KOPT-K1 (cell line): Measurements from ENCODE around the gene C1orf35.

Source experiments
- H3K27ac ChIP-seq: fragments of 200-600 bp; sonication (generic); 2 replicates; pipeline ENCODE4 v1.5.1; 2016; ENCODE audit warnings: antibody characterized with exemption, mild to moderate bottlenecking, low read depth, low read length; ENCODE audit not compliant: poor library complexity, severe bottlenecking
- H3K36me3 ChIP-seq: fragments of 200-600 bp; sonication (generic); 2 replicates; pipeline ENCODE4 v1.5.1; 2017; ENCODE audit warnings: antibody characterized with exemption, mild to moderate bottlenecking, low read length, moderate library complexity; ENCODE audit not compliant: insufficient read depth
- H3K9me3 ChIP-seq: fragments of 200-600 bp; sonication (generic); 2 replicates; pipeline ENCODE4 v1.5.1; 2017; ENCODE audit warnings: antibody characterized with exemption, low read length, mild to moderate bottlenecking; ENCODE audit not compliant: insufficient read depth, poor library complexity, severe bottlenecking

C1orf35 gene

DNA sequence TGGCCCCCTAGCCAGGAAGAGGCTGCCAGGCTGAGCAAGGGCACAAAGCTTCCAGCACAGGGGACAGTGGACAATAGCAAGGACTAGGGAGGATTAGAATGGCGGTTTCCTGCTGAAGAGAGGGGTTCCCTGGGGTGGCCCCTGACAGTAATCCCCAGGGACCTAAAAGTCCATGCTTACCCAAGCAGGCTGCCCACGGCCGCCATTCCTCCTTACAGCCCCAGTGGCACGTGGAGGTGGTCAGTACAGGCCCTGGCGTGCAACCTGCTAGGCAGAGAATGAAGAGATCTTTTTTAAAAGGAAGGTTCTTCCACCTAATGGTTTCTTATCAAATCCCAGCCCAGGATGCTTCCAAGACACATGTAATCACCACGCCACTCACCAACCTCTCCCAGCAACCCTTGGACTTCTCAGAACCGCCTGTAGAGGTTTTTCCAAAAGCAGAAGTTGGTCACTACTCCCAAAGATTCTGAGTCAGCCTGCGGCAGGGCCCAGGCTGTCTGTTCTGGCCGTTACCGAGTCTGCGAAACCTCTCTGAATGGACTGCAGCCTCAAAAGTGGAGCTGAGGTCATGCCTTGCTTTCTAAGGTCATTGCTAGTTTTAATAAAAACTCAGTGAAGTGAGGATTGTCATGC, 5.0 kb upstream of the C1orf35 start:
- peak overlapping the region; percentile 69 for H3K27ac ChIP-seq
- peaks cover 23% of the 10 kb centered on the region for H3K36me3 ChIP-seq
- no peaks in the 10 kb centered on the region for H3K9me3 ChIP-seq

DNA sequence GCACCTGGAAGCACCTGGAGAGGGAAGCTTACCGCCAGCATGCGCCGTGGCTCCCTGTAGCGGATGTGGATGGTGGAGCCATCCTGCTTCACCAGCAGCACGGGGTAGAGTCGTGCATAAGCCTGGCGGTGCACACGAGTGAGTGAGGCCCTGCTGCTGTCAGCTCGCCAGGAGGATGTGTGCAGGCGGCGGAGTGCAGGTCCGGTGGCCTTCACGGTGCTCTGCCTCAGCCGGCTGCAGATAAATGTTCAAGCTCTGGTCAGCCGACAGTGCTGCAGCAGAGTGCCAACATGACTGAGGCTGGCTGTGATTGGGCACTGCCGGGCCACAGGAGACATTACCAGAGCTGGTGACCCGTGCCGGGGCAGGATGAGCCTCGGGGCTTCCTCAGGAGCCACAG, 4.5 kb upstream of the C1orf35 start:
- peaks cover 23% of the 10 kb centered on the region for H3K36me3 ChIP-seq

DNA sequence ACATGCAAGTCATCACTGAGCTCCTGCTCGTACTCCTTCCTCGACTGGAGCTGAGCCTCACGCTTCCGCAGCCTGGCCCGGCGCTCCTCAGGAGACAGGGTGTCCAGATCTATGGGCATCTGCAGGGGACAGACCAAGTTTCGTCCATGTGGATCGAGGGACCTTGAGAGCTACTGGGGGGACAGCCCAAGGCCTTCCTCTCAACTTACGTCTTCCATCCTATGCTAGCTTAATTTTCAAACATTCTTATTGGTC, 3.6 kb upstream of the C1orf35 start:
- Histone ChIP-seq H3K36me3 (peaks cover 23% of the 10 kb centered on the region), H3K27ac (no peak overlapping the region), H3K9me3 (no peaks in the 10 kb centered on the region)

More for the DNA sequence above, 4.5 kb upstream of the C1orf35 start:
- Histone ChIP-seq H3K27ac (no peak overlapping the region), H3K9me3 (no peaks in the 10 kb centered on the region)

DNA sequence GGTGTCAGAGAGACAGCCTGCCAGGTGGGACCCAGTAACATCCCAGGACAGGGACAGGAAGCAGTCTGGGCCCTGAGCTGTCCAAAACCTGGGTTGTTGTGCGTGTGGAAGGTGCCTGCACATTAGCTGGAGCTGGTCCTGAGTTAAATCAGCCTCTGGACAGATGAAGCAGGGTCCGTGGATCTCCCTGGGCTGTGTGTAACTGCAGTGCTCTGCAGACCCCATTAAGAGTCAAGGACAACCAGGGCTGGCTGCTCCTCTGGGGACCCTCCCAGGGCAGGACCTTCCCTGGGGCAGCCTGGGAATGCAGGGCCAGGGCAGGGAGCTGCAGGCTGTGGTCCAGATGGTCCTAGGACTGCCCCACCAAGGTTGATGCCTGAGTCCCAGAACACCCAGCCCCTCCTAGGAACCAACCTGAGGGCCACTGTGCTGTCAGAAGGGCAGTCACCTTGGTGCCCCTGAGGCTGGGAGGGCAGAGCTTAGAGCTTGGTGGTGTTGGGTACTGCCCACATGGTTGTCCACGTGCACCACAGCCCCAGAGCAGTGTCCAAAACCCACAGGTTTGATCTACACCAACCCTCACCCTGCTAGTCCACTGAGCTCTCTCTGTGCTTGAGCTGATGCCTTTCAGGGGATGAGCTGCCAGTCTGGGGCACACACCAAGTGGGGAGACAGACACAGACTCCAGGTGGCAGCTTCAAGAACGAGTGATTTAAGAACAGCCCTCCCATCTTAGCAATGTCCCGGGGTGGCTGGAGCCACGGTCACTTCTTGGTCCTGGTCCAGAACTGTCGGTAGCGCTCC, 3.1 kb upstream of the C1orf35 start:
- Histone ChIP-seq H3K27ac (no peak overlapping the region), H3K9me3 (no peaks in the 10 kb centered on the region), H3K36me3 (peaks cover 27% of the 10 kb centered on the region)

DNA sequence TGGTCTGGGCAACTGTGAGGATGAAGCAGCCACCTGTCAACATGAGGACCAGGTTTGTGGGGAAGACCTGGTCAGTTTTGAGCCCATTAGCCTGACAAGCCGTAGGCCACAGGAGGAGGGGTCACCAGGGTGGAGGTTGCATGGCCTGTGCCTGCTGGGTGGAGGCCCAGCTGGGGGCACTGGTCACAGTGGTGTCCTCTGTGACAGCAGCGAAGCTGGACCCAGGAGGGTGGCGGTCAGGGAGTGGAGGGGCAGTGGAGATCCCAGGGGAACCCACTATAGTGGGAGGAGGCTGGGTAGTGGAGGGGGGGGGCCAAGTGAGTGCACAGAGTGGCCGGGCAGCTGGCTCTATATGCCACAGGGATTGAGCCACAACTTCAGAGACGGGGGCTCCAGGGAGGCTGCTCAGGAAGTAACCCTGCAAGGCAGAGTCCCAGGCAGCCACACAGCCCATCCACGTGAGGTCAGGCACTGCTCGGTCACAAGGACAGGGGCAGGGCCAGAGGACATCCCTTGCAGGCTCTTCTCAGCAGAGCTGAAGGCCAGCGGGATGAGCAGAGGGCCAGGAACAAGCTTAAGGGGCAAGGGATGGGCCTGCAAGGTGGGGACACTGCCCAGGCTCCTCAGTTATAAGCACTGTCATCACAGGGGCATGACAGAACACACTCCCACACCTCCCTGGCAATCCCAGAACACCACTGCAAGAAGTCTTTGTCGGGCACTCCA, 2.3 kb upstream of the C1orf35 start:
- no peak overlapping the region for H3K27ac ChIP-seq

DNA sequence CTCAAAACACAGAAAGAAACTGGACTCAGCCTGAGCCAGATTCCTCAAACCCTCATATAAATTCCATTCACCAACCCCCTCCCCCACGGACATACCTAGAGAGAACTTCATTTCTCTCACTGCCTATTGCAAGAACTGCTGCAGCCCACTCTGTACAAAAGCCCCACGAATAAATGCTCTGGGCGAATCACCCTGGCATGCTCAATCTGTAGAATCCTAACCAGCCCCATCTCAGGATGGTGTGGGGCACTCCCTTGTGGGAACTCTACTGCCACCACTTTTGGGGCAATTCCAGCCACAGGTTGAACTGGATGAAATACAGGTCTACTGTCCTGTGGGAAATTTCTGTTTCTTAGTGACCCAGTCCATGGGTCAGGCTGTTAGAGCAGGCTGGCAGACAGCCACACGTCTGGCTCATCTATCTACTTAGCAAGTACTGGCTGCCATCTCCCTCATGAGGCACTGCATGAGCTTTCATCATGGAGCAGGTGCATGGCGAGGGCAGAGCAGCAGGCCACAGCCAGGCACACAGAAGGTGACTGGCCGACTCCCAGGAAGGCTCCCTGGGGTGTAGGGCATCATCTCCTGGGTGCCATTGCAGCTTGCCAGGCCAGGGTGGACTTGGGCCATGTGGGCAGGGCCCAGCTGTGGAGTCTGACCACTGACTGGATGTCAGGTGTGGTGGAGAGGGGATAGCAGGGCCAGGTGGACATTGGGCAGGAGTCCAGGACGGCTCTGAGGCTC, 1.6 kb upstream of the C1orf35 start:
- peaks cover 42% of the 10 kb centered on the region for H3K36me3 ChIP-seq
- no peak overlapping the region for H3K27ac ChIP-seq
- H3K9me3 ChIP-seq: no peaks in the 10 kb centered on the region

More for the DNA sequence above, 2.3 kb upstream of the C1orf35 start:
- Histone ChIP-seq H3K9me3 (no peaks in the 10 kb centered on the region), H3K36me3 (peaks cover 34% of the 10 kb centered on the region)

DNA sequence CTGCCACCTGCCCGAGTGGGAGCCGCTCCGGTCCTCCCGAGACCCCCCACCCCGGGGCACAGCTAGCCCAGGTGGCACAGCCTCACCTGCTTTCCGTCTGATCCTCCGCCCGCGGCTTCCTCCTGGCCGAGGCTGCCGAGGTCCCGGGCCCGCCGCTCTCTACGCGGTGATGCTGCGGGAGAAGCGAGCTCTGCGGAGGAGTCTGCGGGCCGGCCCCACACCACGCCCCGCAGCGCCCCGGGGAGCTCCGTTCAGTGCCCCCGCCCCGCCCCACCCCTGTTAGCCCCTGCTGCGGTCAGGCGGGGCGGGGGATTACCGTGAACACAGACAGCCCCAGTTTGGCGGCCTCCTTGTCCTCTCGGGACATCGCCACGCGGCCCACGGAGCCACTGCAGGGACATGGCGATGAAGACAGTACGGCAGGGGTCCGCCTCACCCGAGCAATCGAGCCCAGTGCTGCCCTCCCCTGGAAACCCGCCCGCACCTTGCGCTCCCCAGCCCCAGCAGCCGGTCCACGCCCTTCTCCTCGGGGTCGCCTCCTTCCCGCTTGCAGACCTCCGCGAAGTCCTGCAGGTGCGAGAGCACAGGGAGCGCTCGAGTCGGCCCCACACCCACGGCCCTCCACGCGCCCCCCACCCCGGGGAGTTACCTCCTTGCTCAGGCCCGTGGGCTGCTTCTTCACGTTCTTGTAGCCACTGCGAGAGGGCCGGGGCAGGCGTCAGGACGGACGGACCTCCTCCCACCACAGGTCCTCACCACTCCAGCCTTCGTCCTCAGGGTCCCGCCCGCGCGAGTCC, 933 bp downstream of the C1orf35 start:
- H3K36me3 ChIP-seq: peaks cover 60% of the 10 kb centered on the region
- peak overlapping the region; percentile 76 for H3K27ac ChIP-seq
- H3K9me3 ChIP-seq: no peaks in the 10 kb centered on the region

DNA sequence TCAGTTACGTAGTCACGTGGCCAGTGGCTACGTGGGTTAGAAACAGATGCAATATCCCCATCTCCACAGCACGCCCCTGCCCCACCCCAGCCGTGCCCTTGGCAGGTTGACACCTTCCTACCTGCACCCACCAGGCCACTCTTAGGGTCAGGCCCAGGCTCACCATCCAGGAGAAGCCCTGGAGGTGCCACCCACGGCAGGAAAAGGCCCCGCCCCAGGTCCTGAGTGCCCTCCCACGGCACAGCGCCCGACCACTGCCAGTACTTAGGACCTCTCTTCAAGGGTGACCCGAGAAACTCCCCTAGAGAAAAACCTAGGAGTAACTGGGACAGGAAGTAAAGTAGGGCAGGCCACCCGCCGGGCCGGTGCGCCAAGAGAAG, 1.5 kb downstream of the C1orf35 start:
- Histone ChIP-seq H3K27ac (peak overlapping the region; percentile 76), H3K9me3 (no peaks in the 10 kb centered on the region), H3K36me3 (peaks cover 61% of the 10 kb centered on the region)

DNA sequence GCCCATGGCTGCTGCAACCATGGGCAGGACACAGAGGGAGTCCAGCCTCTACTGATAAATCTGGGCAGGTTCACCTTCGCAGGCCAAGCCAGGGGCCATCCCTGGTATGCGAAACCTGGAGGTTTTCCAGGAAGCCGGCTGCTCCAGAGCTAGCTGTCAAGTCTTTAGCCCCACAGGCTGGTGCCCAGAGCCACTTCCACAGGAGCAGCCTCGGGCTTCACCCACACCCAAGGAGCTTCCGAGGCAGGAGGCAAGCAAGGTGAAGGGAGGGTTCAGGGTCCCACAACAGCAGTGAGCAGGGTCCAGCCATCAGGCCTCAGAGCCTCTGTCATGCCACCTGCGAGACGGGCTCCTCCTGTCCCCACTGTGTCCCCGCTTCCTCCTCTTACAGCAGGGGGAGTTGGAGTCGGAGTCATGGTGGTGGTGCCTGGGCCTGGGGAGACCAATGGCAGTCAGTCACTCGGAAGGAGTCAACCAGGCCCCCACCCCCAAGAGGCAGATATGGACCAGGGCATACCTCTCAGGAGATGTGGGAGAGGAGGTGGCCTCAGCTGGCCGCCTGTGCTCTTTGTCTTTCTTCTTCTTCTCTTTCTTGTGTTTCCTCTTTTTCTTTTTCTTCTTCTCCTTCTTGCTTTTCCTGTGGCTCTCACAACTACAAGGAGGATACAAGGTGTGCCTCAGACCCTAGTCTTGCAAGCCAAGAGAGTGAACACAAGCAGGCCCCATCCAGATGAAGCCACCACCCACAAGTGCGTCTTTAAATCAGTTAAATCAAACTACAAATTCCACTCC, 2.1 kb downstream of the C1orf35 start:
- Histone ChIP-seq H3K27ac (no peak overlapping the region), H3K9me3 (no peaks in the 10 kb centered on the region), H3K36me3 (peaks cover 61% of the 10 kb centered on the region)

DNA sequence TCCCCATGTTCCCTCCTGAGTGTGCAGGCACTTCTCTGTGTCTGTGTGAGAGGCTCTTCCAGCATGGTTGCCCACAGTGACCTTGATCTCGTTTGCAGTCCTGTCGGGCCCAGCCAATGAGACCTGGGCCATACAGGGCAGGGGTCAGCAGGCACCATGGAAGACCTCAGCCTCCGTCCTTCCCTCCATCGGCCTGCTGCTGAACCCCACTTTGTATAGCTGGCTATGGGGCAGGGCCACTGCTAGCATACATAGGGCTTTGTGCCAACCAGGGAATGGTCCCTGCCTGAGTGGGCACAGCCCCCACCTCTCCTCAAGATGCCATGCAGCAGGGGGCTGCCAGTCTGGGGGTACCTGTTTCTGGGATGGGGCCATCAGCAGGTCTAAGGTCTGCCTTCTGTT, 3.8 kb downstream of the C1orf35 start:
- no peak overlapping the region for H3K27ac ChIP-seq
- peaks cover 16% of the 10 kb centered on the region for H3K9me3 ChIP-seq
- peaks cover 73% of the 10 kb centered on the region for H3K36me3 ChIP-seq

DNA sequence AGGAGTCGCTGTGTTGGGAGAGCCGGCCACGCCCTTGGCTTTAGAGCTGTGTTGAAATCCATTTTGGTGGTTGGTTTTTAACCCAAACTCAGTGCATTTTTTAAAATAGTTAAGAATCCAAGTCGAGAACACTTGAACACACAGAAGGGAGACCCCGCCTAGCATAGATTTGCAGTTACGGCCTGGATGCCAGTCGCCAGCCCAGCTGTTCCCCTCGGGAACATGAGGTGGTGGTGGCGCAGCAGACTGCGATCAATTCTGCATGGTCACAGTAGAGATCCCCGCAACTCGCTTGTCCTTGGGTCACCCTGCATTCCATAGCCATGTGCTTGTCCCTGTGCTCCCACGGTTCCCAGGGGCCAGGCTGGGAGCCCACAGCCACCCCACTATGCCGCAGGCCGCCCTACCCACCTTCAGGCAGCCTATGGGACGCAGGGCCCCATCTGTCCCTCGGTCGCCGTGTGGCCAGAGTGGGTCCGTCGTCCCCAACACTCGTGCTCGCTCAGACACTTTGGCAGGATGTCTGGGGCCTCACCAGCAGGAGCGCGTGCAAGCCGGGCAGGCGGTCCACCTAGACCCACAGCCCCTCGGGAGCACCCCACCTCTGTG, 4.7 kb downstream of the C1orf35 start:
- H3K27ac ChIP-seq: no peak overlapping the region
- H3K36me3 ChIP-seq: peaks cover 82% of the 10 kb centered on the region
- H3K9me3 ChIP-seq: peaks cover 25% of the 10 kb centered on the region

DNA sequence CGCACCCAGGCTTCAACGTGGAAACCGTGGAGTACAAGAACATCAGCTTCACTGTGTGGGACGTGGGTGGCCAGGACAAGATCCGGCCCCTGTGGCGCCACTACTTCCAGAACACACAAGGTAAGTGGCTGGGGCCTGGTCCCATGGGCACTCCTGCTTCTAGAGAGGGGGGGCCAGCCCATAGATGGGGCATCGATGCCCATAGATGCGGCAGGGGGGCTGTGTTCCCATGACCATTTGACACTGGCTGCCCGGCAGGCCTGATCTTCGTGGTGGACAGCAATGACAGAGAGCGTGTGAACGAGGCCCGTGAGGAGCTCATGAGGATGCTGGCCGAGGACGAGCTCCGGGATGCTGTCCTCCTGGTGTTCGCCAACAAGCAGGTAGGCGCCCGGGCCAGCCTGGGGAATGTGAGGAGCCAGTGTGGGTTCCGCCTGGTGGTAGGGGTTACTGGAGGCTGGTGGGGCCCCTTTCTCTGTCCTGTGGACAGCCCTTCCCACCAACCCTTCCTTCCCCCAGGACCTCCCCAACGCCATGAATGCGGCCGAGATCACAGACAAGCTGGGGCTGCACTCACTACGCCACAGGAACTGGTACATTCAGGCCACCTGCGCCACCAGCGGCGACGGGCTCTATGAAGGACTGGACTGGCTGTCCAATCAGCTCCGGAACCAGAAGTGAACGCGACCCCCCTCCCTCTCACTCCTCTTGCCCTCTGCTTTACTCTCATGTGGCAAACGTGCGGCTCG, 5.6 kb downstream of the C1orf35 start:
- Histone ChIP-seq H3K36me3 (peaks cover 91% of the 10 kb centered on the region), H3K27ac (no peak overlapping the region), H3K9me3 (peaks cover 34% of the 10 kb centered on the region)
